ENCODE measurements around the gene DEFB114. TPM values are rescaled to one million over a fixed set of nuclear protein-coding genes. Genes with fewer than 3 reads are reported as not detected.

Gene DEFB114
- total RNA-seq, 3 donors from 2014 or later: not detected

GRCh38 chr6:49978332-49979226 lies 14.6 kb upstream of the DEFB114 start:
- no peaks in the 10 kb centered on the region for H3K27me3 ChIP-seq
- TF ChIP-seq CTCF (IDR thresholded peaks at IDR 0.05) (no peak), POLR2AphosphoS5 (IDR thresholded peaks at IDR 0.05) (no peak), POLR2A (IDR thresholded peaks at IDR 0.05) (no peak)

GRCh38 chr6:49969605-49970004 lies 5.6 kb upstream of the DEFB114 start, which contains the start of gene DEFB113:
Gene DEFB113 (minus strand): TSS chr6:49969625. CDS start chr6:49969625, 0 bp downstream.
- Histone ChIP-seq H3K27me3 (no peaks in the 10 kb centered on the region), H3K4me1 (no peaks in the 10 kb centered on the region), H3K4me3 (no peak within 1 kb of the TSS), H3K9me3 (no peaks in the 10 kb centered on the region), H3K27ac (no peak within 1 kb of the TSS), H3K36me3 (no peaks in the 10 kb centered on the region)
- intact Hi-C loops (cut with DNase I; ENCODE audit: low total_unique reads): no loop called here
- no peak for DNase-seq (ENCODE audit: low spot score in 2 of 2)
- TF ChIP-seq POLR2AphosphoS5 (IDR thresholded peaks at IDR 0.05) (no peak), CTCF (IDR thresholded peaks at IDR 0.05) (no peak), POLR2A (IDR thresholded peaks at IDR 0.05) (no peak)

More at GRCh38 chr6:49978332-49979226, 14.6 kb upstream of the DEFB114 start:
- H3K36me3 ChIP-seq: no peaks in the 10 kb centered on the region
- H3K27ac ChIP-seq: no peak overlapping the region
- DNase-seq (ENCODE audit: low spot score in 2 of 2): no peak
- no peaks in the 10 kb centered on the region for H3K9me3 ChIP-seq
- intact Hi-C loops (cut with DNase I; ENCODE audit: low total_unique reads): no loop called here
- H3K4me1 ChIP-seq: no peaks in the 10 kb centered on the region
- H3K4me3 ChIP-seq: peak overlapping the region in 1 of 3 donors; percentile 49

- no peak overlapping the region for H3K4me3 ChIP-seq
- no peak for DNase-seq (ENCODE audit: low spot score in 2 of 2)
- no peak overlapping the region for H3K27ac ChIP-seq
- intact Hi-C loops (cut with DNase I; ENCODE audit: low total_unique reads): no loop called here
- TF ChIP-seq CTCF (IDR thresholded peaks at IDR 0.05) (no peak), POLR2A (IDR thresholded peaks at IDR 0.05) (no peak), POLR2AphosphoS5 (IDR thresholded peaks at IDR 0.05) (no peak)
- no peaks in the 10 kb centered on the region for H3K27me3 ChIP-seq
- H3K36me3 ChIP-seq: no peaks in the 10 kb centered on the region
- no peaks in the 10 kb centered on the region for H3K4me1 ChIP-seq
- H3K9me3 ChIP-seq: no peaks in the 10 kb centered on the region
Observed at GRCh38 chr6:49966823-49967222, 2.9 kb upstream of the DEFB114 start.

- Histone ChIP-seq H3K4me1 (no peaks in the 10 kb centered on the region), H3K27ac (no peak overlapping the region), H3K4me3 (no peak overlapping the region), H3K27me3 (no peaks in the 10 kb centered on the region), H3K36me3 (no peaks in the 10 kb centered on the region), H3K9me3 (no peaks in the 10 kb centered on the region)
- TF ChIP-seq CTCF (IDR thresholded peaks at IDR 0.05) (no peak), POLR2AphosphoS5 (IDR thresholded peaks at IDR 0.05) (no peak)
- intact Hi-C loops (cut with DNase I; ENCODE audit: low total_unique reads): no loop called here
- no peak for DNase-seq (ENCODE audit: low spot score in 2 of 2)
Observed at GRCh38 chr6:49966334-49966733, 2.4 kb upstream of the DEFB114 start.

- H3K4me1 ChIP-seq: no peaks in the 10 kb centered on the region
- TF ChIP-seq CTCF (IDR thresholded peaks at IDR 0.05): no peak
- no peak for TF ChIP-seq POLR2AphosphoS5 (IDR thresholded peaks at IDR 0.05)
- no peak for TF ChIP-seq POLR2A (IDR thresholded peaks at IDR 0.05)
Observed at GRCh38 chr6:49958180-49958579, 5.8 kb downstream of the DEFB114 start.

More at GRCh38 chr6:49958180-49958579, 5.8 kb downstream of the DEFB114 start:
- intact Hi-C loops (cut with DNase I; ENCODE audit: low total_unique reads): no loop called here
- Histone ChIP-seq H3K9me3 (no peaks in the 10 kb centered on the region), H3K27ac (no peak overlapping the region), H3K4me3 (no peak overlapping the region), H3K27me3 (no peaks in the 10 kb centered on the region), H3K36me3 (no peaks in the 10 kb centered on the region)
- no peak for DNase-seq (ENCODE audit: low spot score in 2 of 2)
